HG02884 (cell line): ENCODE measurements around the gene VCPKMT.
A peak's percentile ranks its signal among the peaks of the same experiment; 100 is the strongest.
"Not testable (repeated sequence)": the region's sequence is repeated elsewhere in the genome, so short reads cannot be mapped to it uniquely, and the experiment has no call there.

Experiments
- ATAC-seq: cut with Tn5 transposase; IDR thresholded peaks from one replicate; pipeline ENCODE4 v1.9.1; 2021; ENCODE audit warnings: mild to moderate bottlenecking, moderate library complexity; ENCODE audit not compliant: unreplicated experiment

VCPKMT gene

GRCh38 chr14:50093496-50093895 is 22.9 kb downstream of the VCPKMT start:
- no peak for ATAC-seq

- ATAC-seq: no peak
These were observed 24.3 kb downstream of the VCPKMT start for GRCh38 chr14:50092006-50092555.

GRCh38 chr14:50091240-50091913 is 25.0 kb downstream of the VCPKMT start:
- ATAC-seq: no peak

DNA sequence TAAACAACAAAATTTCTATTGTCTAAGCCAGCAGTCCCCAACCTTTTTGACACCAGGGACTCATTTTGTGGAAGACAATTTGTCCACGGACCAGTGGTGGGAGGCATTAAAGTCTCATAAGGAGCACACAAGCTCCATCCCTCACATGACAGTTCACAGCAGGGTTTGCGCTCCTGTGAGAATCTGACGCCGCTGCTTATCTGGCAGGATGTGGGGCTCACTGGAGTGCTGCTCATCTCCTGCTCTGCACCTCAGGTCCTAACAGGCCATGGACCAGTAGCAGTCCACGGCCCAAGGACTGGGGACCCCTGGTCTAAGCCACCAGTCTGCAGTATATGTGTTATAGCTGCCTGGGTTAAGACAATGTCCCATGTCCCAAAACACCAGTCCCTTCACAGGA is 27.2 kb downstream of the VCPKMT start:
- no peak for ATAC-seq

DNA sequence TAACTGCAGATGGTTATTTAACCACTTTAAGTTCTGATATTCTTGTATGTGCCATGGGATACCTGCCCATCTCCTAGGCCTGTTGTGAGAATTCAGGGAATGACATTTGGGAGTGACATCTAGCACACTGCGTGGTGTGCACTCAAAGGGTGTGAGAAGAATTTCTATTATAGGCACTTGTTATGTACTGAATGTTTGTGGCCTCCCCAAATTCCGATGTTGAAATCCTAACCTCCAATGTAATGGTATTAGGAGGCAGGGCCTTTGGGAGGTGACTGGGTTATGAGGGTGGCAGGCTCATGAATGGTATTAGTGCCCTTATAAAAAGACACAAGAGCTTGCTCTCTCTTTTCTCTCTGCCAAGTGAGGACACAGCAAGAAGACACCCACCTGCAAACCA is 27.6 kb downstream of the VCPKMT start:
- no peak for ATAC-seq

- ATAC-seq: no peak
These were observed 28.3 kb downstream of the VCPKMT start for GRCh38 chr14:50088117-50088515.

DNA sequence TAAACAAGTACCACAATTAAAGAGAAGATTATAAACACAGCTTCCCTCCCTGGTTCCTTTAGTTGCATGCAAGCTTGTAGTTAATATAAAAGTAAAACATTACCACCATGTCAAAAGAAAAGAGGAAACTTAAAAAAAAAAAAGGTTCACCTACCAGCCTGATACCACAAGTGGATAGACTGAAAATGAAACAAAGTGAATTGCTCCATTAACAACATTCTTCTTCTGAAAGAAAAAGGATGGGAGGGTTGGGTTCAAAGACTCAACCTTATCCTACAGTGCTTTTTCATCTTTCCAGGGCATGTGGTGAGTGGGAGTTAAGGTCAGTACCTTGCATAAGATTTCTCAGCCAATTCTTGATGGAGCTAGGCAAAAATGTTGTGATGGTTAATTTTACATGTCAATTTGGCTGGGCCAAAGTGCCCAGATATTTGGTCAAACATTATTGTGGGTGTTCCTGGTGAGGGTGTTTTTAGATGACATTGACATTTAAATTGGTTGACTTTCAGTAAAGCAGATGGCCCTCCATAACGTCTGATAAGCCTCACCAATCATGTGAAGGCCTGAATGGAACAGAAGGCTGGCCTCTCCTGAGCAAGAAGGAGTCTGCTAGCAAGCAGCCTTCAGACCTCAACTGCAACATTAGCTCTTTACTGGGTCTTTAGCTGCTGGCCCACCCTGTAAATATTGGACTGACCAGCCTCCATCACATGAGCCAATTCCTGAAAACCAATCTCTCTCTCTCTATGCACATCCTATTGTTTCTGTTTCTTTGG is 28.8 kb downstream of the VCPKMT start:
- ATAC-seq: no peak

DNA sequence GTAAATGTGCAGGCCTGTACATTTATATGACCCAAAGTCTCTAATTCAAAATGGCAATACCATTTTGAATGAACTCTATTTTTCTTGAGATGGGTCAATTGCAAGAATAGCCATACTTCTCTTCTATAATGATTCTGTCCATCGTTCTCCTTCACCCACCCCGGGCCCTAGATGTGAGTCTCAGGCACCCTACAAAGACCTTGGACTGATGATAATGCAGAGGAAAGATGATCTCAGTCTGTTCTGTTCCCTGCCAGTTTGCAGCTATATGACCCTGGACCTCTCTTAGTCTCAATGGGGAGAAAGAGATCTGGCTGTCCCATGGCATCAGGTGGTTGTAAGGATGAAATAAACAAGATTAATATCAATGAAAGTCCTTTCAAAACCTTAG is 30.1 kb downstream of the VCPKMT start:
- no peak for ATAC-seq

- peak; percentile 37 for ATAC-seq
These were observed 30.6 kb downstream of the VCPKMT start for GRCh38 chr14:50085570-50086320.

DNA sequence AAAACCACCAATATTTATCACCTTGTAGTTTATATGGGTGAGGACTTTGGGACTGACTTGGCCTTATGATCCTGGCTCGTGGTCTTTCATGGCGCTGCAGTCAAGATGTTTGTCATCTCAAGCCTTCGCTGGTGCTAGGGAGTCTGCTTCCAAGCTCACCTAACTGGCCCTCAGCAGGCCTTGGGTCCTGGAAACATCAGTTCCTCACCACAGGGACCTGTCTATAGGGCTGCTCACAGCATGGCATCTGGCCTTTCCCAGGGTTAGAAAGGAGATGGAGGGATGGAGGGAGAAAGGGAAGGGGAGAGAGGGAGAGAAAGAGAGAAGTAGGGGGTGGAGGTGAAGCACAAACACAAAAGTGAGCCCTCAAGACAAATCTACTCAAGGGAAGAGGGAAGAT is 31.7 kb downstream of the VCPKMT start:
- ATAC-seq: no peak

- peak; percentile 39 for ATAC-seq
These were observed 32.7 kb downstream of the VCPKMT start for GRCh38 chr14:50083467-50084337.

GRCh38 chr14:50082784-50083466 is 33.4 kb downstream of the VCPKMT start:
- ATAC-seq: peak; percentile 72

GRCh38 chr14:50082308-50082742 is 34.0 kb downstream of the VCPKMT start:
- ATAC-seq: no peak

- not testable (repeated sequence) for ATAC-seq
These were observed 37.3 kb downstream of the VCPKMT start for GRCh38 chr14:50079103-50079502.

DNA sequence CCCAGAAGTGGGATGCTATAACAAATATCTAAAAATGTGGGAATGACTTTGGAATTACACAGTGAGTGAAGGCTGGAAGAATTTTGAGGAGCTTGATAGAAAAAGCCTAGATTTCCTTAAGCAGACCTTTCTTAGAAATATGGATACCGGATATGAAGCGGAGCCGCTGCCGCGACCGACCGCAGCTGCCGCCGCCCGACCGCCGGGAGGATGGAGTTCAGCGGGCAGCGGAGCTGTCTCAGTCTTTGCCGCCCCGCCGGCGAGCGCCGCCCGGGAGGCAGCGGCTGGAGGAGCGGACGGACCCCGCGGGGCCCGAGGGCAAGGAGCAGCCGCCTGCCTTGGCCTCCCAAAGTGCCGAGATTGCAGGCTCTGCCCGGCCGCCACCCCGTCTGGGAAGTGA is 42.7 kb downstream of the VCPKMT start:
- not testable (repeated sequence) for ATAC-seq

DNA sequence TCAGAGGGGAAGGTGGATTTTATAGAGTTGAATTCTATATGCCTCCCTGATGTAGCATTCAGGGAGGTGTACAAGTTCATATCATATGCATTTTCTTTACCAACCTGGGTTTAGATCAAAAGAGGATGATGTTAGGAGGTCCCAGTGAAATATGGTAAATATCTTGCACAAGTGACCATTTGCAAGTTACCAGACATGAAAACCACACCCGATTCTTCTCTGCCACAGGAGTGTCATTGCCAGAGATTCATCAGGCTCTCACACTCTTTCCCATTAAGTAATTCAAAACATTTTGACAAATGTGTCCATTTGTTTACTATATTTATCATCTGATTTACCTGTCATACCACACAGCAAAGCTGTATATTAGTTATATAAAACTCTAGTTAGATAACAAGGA is 44.0 kb downstream of the VCPKMT start:
- no peak for ATAC-seq

GRCh38 chr14:50070840-50071548 is 45.4 kb downstream of the VCPKMT start:
- no peak for ATAC-seq

GRCh38 chr14:50070230-50070629 is 46.1 kb downstream of the VCPKMT start:
- ATAC-seq: no peak

GRCh38 chr14:50069325-50069724 is 47.0 kb downstream of the VCPKMT start:
- ATAC-seq: no peak
